Measurements from ENCODE around the gene DGKD.
"Not testable (repeated sequence)": the region's sequence is repeated elsewhere in the genome, so short reads cannot be mapped to it uniquely, and the experiment has no call there.

DGKD gene

GRCh38 chr2:233387667-233388528 lies 33.6 kb downstream of the DGKD start:
- DNase-seq: no peak

DNA sequence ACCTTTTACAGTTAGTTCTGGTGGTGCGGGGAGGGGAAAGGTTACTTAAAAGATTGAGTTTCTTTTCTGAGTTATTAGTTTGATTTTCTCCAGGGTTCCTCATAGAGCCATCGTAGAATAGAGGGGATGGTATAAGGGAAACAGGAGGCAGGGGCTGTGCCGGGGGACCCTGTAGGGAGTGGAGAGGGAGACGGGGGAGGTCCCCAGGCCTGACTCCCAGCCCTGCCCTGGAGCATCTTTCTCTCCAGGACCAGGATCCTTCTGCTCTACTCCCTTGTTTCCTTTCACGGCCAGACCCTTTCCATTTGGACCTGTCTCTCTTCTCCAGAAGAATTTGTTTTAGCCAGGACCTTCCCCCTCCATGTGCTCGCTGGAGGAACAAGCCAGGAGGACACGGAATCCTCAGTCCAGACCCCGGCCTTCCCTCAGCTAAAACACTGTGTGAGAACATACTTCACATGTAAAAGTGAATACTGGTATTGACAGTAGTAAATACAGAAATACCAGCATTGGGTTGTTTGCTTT lies 35.4 kb downstream of the DGKD start:
- no peak for DNase-seq

GRCh38 chr2:233395687-233396086 lies 41.4 kb downstream of the DGKD start:
- DNase-seq: no peak

- not testable (repeated sequence) for DNase-seq
Measured at GRCh38 chr2:233396726-233397665, 42.7 kb downstream of the DGKD start.

DNA sequence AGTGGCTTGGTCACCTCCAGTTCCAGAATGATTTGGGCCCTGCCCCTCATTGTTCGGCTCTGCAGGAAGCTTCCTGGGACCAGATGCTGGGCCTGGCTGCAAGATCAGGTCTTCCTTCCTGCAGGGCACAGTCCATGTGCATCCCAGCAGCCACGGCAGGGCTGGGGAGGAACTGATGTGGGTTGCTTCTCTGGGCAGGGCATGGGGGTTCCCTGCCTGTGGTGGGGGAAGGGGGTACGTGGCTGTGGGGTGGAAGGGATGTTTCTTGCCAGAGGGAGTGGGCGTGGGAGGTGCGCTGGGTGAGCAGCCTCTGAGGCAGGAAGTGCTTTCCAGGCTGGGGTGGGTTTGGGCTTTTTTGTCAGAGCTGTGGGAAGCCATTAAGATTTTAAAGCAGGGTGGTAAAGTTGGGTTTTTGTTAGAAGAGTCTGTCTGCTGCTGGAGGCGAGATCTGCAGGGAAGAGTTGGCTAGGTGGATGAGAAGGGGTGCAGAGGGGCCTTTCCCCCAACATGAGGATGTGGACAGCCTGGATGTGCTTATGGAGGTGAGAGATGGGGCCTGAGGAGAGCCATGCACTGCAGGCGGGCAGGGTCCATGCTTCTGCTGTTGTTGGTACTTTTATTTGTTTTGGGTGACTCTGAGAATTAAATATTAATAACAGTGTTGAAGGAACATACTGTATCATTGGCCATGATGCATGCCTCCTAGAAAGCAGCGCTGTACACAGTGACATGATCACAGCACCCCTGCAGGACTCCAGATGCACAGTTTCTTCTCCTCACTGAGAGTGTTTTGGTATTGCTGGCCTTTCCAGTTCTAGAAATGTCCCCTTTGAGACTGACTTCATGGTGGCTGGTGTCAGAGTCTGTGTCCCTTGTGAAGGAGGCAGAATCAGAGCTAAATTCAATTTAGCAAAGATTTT lies 45.3 kb downstream of the DGKD start:
- peak; percentile 37 for DNase-seq

DNA sequence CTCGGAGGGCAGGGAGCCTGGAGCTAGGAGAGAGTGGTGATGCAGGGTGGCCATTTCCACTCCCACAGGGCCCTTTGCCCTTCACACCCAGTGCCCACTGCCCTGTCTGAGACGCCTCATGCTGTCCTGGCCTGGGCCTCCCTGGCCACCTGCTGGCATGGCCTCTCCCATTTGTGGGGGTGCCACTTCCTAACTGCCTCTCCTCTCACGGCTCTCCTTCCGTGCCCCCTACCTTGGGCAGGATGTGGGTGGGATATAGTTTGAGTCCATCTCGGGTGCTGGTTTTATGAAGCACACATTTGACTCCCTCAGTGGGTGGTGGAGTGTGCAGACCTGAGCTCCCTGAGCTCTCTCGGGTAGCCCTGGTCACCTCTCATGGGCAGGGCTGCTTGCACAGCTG lies 46.0 kb downstream of the DGKD start:
- no peak for DNase-seq

GRCh38 chr2:233400961-233401360 lies 46.7 kb downstream of the DGKD start:
- no peak for DNase-seq

GRCh38 chr2:233402346-233402745 lies 48.1 kb downstream of the DGKD start:
- DNase-seq: no peak

DNA sequence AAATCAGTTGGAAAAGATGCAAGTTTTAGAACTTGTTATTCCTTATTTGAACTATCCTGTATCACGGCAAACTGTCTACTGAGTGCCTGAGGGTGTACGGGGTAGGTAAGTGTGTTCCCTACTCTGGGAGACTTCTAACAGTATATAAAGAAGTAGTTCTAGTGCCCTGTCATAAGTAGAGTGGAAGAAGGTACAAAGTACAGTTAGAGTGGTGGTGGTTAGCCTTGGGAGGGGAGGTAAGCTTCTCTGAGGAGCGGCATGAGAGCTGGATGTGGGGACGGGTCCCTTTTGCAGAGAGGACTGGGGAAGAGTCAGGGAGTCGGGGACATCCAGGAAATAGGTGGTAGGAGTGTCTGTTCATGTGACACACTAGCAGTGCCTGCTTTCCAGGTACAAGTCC lies 48.5 kb downstream of the DGKD start:
- DNase-seq: no peak

- DNase-seq: peak; percentile 37
Measured at GRCh38 chr2:233404222-233404621, 49.9 kb downstream of the DGKD start.

GRCh38 chr2:233406865-233407264 lies 52.6 kb downstream of the DGKD start:
- no peak for DNase-seq

GRCh38 chr2:233407771-233408181 lies 53.5 kb downstream of the DGKD start:
- no peak for DNase-seq

GRCh38 chr2:233408366-233409285 lies 54.3 kb downstream of the DGKD start:
- DNase-seq: no peak

DNA sequence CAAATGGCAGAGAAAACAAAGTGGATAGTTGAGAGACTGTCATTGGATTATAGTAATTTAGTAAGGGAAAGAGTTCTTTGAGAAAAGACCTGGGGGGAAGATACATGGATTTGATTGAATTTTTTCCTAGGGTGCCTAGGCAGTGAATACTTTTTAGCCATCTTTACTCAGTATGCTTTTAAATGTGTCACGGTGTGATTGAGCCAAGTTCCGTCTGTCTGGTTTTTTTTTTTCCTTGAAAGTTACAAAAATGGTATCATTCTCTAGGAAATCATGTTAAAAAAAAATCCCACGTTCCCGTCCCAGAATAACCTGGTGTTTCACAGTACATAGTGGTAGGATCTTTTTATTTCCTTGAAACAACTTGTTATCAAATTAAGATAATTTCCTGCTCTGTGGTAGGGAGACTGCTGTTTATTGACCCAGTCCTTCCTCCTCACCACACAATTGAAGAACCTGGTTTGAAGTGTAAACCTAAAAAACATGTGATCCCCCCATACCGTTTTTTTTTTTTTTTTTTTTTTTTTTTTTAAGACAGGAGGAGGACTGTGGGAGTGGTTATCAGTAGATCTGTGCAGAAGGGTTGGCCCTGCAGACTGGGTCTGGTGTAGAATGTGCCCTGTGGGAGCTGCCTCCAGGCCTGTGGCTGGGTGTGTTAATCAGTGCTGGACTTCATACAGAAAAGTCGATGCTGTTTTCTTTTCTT lies 55.1 kb downstream of the DGKD start:
- no peak for DNase-seq

DNA sequence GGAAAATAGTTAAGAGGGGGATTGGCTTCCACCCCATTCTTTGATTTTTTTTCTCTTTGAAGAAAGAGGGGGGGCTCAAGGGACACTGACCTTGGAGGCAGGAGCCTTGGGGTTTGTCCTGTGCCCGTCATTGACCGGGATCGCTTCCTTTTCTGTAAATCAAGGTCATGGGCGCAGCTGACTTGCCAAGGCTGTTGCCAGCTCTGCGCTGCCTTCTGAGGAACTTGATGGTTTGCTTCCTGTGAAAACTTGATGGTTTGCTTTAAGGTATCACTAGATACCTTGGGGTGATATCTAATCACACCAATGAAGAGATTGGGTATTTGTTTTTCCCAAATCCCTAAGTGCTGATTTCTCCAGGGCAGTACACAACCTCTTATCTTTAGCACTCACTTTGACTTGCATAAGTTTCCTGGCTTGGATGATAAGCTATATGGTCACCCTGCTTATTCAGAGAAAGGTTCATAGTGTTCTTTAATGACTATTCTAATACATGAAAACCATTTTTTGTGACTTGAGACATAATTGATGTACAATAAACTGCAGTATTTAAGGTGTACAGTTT lies 56.0 kb downstream of the DGKD start:
- DNase-seq: no peak

GRCh38 chr2:233411162-233411561 lies 56.9 kb downstream of the DGKD start:
- no peak for DNase-seq

DNA sequence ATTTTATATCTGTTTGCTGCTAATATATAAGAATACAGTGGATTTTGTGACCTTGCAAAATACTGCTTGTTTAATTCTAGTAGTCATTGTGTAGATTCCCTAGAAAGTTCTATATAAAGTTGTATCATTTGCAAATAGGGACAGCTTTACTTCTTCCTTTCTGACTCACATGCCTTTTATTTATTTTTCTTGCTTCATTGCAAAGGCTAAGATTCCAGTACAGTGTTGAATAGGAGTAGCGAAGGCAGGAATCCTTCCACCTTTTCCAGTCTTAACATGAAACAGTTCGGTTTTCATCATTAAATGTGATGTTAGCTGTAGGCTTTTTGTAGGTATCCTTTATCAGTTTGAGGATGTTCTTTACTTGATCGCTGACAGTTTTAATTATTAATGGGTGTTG lies 58.1 kb downstream of the DGKD start:
- no peak for DNase-seq

DNA sequence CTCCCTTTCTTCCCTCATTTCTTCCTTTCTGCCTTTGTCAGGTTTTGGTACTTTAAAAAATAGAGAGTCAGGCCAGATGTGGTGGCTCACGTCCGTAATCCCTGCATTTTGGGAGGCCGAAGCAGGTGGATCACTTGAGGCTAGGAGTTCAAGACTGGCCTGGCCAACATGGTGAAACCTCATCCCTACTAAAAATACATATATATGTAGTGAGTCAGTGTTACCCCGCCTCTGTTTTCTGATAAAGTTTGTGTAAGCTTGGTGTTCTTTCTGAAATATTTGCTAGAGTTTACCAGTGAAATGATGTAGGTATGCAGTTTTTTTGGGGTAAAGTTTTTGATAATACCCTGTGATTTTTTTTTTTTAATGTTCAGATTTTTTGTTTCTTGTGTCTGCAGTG lies 58.8 kb downstream of the DGKD start:
- DNase-seq: no peak

DNA sequence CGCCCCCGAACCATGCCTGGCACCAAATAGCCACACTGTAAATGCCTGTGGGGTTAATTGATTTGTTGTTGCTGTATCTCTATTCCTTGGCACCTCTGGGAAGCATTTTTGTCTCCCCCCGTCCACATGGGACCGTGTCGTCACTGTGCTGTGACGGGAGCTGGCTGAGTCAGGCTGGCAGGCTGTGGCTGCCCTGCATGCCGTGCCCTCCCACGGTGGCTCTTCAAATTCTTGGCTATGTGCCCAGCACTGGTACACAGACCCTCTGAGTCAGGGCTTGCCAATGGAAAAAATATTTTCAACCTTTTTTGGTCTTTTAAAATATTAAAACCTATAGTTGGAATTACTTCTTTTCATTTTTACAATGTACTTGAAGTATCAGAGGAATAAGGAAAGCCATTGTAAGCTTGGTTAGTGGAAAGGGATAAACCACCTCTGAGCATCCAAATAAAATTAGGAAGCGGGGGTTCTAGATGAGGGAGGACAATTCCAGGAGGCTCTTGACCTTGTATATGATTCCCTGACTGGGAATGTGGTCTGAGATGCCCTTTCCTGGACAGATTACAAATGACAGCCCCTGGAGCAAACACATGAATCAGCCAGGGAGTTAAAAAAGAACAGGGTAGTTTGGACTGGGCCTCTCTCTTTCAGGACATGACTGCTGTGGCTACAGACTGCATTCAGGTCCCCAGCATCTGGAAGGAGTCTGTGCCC lies 59.4 kb downstream of the DGKD start:
- peak; percentile 48 for DNase-seq

GRCh38 chr2:233414273-233414654 lies 60.0 kb downstream of the DGKD start:
- DNase-seq: no peak

Measured in stimulated activated naive CD4-positive, alpha-beta T cell treated with Interleukin-2 at 50 U/mL for 16 hours (primary cell).